Measurements from ENCODE around the gene ACTL6B. TPM values are rescaled to one million over a fixed set of nuclear protein-coding genes. Genes with fewer than 3 reads are reported as not detected.

Gene ACTL6B
- total and polyA plus RNA-seq, 4 donors = not detected

- TF ChIP-seq JUND (IDR thresholded peaks at IDR 0.05) (no peak), REST (IDR thresholded peaks at IDR 0.05) (no peak), RAD21 (IDR thresholded peaks at IDR 0.05) (no peak), SP1 (IDR thresholded peaks at IDR 0.05) (no peak), ATF3 (IDR thresholded peaks at IDR 0.05) (no peak)
- DNase-seq (ENCODE audit: low spot score) = no peak
Observed at GRCh38 chr7:100598425-100598824, 57.8 kb downstream of the ACTL6B start.

GRCh38 chr7:100595188-100595587 lies 61.1 kb downstream of the ACTL6B start:
- Histone ChIP-seq H3K9me3 (ENCODE audit: control insufficient read depth in 4 of 4, low read length in 3 of 4) (no peaks in the 10 kb centered on the region), H3K27ac (ENCODE audit: low read depth in 1 of 2, low read length in 2 of 2) (no peak overlapping the region), H3K4me3 (ENCODE audit: low read depth in 1 of 3, low read length in 3 of 3) (no peak overlapping the region), H3K4me1 (ENCODE audit: control insufficient read depth in 4 of 4, insufficient read depth in 4 of 4, low read length in 3 of 4) (no peaks in the 10 kb centered on the region), H3K9ac (ENCODE audit: low read depth in 1 of 2, low read length in 2 of 2) (no peak overlapping the region), H3K36me3 (ENCODE audit: control insufficient read depth in 4 of 4, insufficient read depth in 3 of 4, low read depth in 1 of 4, low read length in 3 of 4) (no peaks in the 10 kb centered on the region), H3K27me3 (ENCODE audit: control insufficient read depth in 4 of 4, insufficient read depth in 4 of 4, low read length in 3 of 4) (no peaks in the 10 kb centered on the region)
- 97% methylated on average over 7 of the region's 7 CpGs for WGBS
- no peak for DNase-seq (ENCODE audit: low spot score)
- TF ChIP-seq EGR1 (IDR thresholded peaks at IDR 0.05; ENCODE audit: low read depth in 2 of 2) (no peak), GABPA (IDR thresholded peaks at IDR 0.05 in 1 of 2, conservative IDR thresholded peaks at IDR 0.05 in 1 of 2) (no peak), FOXA1 (IDR thresholded peaks at IDR 0.05) (no peak), ATF3 (IDR thresholded peaks at IDR 0.05) (no peak), RXRA (IDR thresholded peaks at IDR 0.05) (no peak), CTCF (IDR thresholded peaks at IDR 0.05; ENCODE audit: low read depth, low read length, missing input control) (no peak), NR2F2 (IDR thresholded peaks at IDR 0.05) (no peak), ZBTB33 (IDR thresholded peaks at IDR 0.05) (no peak), HNF4G (IDR thresholded peaks at IDR 0.05) (no peak), REST (IDR thresholded peaks at IDR 0.05) (no peak), MAX (IDR thresholded peaks at IDR 0.05) (no peak), RAD21 (IDR thresholded peaks at IDR 0.05) (no peak), JUND (IDR thresholded peaks at IDR 0.05) (no peak), FOXA2 (IDR thresholded peaks at IDR 0.05) (no peak), SP1 (IDR thresholded peaks at IDR 0.05) (no peak), HNF4A (conservative IDR thresholded peaks at IDR 0.05) (no peak), TAF1 (conservative IDR thresholded peaks at IDR 0.05) (no peak), YY1 (IDR thresholded peaks at IDR 0.05) (no peak)

More at GRCh38 chr7:100598425-100598824, 57.8 kb downstream of the ACTL6B start:
- no peak overlapping the region for H3K27ac ChIP-seq (ENCODE audit: low read depth in 1 of 2, low read length in 2 of 2)
- no peak overlapping the region for H3K4me3 ChIP-seq (ENCODE audit: low read depth in 1 of 3, low read length in 3 of 3)
- peaks cover 4 to 15% (median 8%) of the 10 kb centered on the region in 4 donors for H3K4me1 ChIP-seq (ENCODE audit: control insufficient read depth in 4 of 4, insufficient read depth in 4 of 4, low read length in 3 of 4)
- H3K27me3 ChIP-seq (ENCODE audit: control insufficient read depth in 4 of 4, insufficient read depth in 4 of 4, low read length in 3 of 4) = no peaks in the 10 kb centered on the region
- no peaks in the 10 kb centered on the region for H3K36me3 ChIP-seq (ENCODE audit: control insufficient read depth in 4 of 4, insufficient read depth in 3 of 4, low read depth in 1 of 4, low read length in 3 of 4)
- H3K9ac ChIP-seq (ENCODE audit: low read depth in 1 of 2, low read length in 2 of 2) = no peak overlapping the region
- H3K9me3 ChIP-seq (ENCODE audit: control insufficient read depth in 4 of 4, low read length in 3 of 4) = no peaks in the 10 kb centered on the region
- 95% methylated on average over 4 of the region's 4 CpGs for whole genome bisulfite sequencing

All from liver (tissue), 9 donors.